HEK293 (cell line): ENCODE measurements around the gene CNGA2.

Experiments
- CTCF ChIP-seq: fragments of 450-650 bp; formaldehyde crosslinking; IDR thresholded peaks from 2 replicates; pipeline ENCODE4 v1.5.1; 2016; ENCODE audit warnings: missing biosample characterization, missing genetic modification characterization
- KLF1 ChIP-seq: fragments of 450-650 bp; formaldehyde crosslinking; IDR thresholded peaks from 2 replicates; pipeline ENCODE4 v1.5.1; 2016; ENCODE audit warnings: missing biosample characterization, missing genetic modification characterization

GRCh38 chrX:151714362-151714761 lies 20.2 kb upstream of the CNGA2 start:
- TF ChIP-seq CTCF (tag by site-specific recombination) (no peak), KLF1 (no peak)
